Measurements from ENCODE around the gene ALS2CL. TPM values are rescaled to one million over a fixed set of nuclear protein-coding genes. Genes with fewer than 3 reads are reported as not detected.

The ALS2CL gene
- total RNA-seq, 4 donors from 2014 or later: 4.8 to 10.4 (median 9.6) TPM

- no peak overlapping the region for H3K27ac ChIP-seq
- TF ChIP-seq POLR2AphosphoS5 (IDR thresholded peaks at IDR 0.05) (no peak), EP300 (IDR thresholded peaks at IDR 0.05) (no peak), POLR2A (IDR thresholded peaks at IDR 0.05) (no peak)
- TF ChIP-seq, protein P1, sequence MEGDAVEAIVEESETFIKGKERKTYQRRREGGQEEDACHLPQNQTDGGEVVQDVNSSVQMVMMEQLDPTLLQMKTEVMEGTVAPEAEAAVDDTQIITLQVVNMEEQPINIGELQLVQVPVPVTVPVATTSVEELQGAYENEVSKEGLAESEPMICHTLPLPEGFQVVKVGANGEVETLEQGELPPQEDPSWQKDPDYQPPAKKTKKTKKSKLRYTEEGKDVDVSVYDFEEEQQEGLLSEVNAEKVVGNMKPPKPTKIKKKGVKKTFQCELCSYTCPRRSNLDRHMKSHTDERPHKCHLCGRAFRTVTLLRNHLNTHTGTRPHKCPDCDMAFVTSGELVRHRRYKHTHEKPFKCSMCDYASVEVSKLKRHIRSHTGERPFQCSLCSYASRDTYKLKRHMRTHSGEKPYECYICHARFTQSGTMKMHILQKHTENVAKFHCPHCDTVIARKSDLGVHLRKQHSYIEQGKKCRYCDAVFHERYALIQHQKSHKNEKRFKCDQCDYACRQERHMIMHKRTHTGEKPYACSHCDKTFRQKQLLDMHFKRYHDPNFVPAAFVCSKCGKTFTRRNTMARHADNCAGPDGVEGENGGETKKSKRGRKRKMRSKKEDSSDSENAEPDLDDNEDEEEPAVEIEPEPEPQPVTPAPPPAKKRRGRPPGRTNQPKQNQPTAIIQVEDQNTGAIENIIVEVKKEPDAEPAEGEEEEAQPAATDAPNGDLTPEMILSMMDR (IDR thresholded peaks at IDR 0.05): no peak
- H3K4me3 ChIP-seq: no peak overlapping the region
- H3K9me3 ChIP-seq: no peaks in the 10 kb centered on the region
- no peaks in the 10 kb centered on the region for H3K36me3 ChIP-seq
- 81% methylated on average over 11 of the region's 19 CpGs; no CpG with 5 or more reads in 1 of the 2 donors for WGBS, 2 donors (ENCODE audit: low coverage in 1 of 2)
- ATAC-seq: no peak
- no peaks in the 10 kb centered on the region for H3K4me1 ChIP-seq
- H3K27me3 ChIP-seq: peaks cover 37% of the 10 kb centered on the region
These were observed 23.3 kb upstream of the ALS2CL start for GRCh38 chr3:46716461-46717441.

DNA sequence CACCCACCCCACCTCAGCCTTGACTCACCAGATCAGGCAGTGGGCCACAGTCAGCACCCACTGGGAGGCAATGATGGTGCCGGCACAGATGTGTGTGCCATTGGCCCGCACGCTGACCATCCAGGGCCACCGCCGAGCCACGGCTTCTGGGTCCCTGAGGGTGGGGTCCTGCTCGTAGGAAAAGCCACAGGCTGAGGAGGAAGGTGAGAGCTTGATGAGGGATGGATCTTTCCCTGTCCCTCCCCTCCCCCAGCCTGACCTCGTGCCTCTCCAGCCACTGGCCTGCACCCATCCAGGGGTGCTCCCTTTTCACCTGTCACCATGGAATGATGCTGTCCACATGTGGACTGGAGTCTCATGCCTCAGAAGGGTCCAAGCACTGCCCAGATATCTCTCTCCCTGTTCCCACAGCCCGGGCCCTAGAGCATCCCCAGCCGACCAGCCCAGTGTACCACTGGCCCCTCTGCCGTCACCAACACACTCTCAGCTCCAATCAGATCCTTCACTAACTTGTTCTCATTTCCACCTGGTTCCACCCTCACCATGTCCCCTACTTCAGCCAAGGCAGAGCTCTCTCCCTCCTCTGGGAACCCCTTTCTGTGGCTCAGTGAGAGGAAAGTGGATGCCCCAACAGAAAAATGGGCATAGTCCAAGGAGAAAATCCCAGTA lies 22.2 kb upstream of the ALS2CL start:
- no peaks in the 10 kb centered on the region for H3K36me3 ChIP-seq
- H3K27me3 ChIP-seq: peaks cover 33% of the 10 kb centered on the region
- H3K27ac ChIP-seq: no peak overlapping the region
- no peak overlapping the region for H3K4me3 ChIP-seq
- TF ChIP-seq, protein P1 (IDR thresholded peaks at IDR 0.05): no peak
- TF ChIP-seq POLR2AphosphoS5 (IDR thresholded peaks at IDR 0.05) (no peak), EP300 (IDR thresholded peaks at IDR 0.05) (no peak), POLR2A (IDR thresholded peaks at IDR 0.05) (no peak)
- no peaks in the 10 kb centered on the region for H3K9me3 ChIP-seq
- H3K4me1 ChIP-seq: no peaks in the 10 kb centered on the region
- ATAC-seq: no peak
- WGBS, 2 donors (ENCODE audit: low coverage in 1 of 2): 100% methylated on average over 3 of the region's 11 CpGs; no CpG with 5 or more reads in 1 of the 2 donors

DNA sequence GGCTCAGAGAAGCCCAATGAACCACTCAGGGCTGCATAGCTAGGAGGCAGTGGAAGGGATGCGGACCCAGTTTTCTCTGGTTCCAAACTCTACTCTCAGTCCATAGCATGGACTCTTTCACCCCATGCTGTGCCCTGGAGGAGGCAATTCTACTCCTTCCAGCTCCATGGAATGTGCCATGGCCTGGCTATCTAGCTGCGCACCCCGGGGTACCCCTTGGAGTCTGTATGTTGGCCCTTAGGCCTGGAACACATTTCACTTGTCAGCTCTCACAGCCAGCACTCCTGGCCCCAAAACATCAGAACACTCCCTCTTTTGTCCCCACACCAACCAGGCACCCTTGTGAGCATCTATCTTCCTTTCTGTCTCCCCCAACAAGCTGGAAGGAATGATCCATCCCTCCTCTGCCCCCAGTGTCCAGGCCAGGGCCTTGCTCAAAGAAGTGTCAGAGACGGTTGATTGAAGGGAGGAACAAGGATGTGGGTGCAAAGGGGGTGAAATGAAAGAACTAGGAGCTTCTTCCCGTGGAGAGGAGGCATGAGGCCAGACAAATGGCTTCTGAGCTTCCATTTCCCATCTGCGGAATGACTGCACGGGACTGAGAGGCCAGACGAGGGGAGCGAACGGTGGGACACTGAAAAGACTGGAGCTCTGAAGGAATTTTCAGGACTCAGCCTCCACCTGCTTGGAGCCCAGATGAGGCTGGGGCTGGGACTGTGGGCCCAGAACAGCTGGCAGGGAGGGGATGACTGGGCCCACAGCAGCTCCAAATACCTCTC lies 21.4 kb upstream of the ALS2CL start:
- H3K36me3 ChIP-seq: no peaks in the 10 kb centered on the region
- no peak overlapping the region for H3K27ac ChIP-seq
- H3K27me3 ChIP-seq: peaks cover 33% of the 10 kb centered on the region
- no peaks in the 10 kb centered on the region for H3K9me3 ChIP-seq
- no peaks in the 10 kb centered on the region for H3K4me1 ChIP-seq
- no peak for ATAC-seq
- 91 to 100% methylated on average over 3 to 8 of the region's 10 CpGs for WGBS, 2 donors (ENCODE audit: low coverage in 1 of 2)
- no peak for TF ChIP-seq EP300 (IDR thresholded peaks at IDR 0.05)
- TF ChIP-seq POLR2AphosphoS5 (IDR thresholded peaks at IDR 0.05): no peak
- TF ChIP-seq POLR2A (IDR thresholded peaks at IDR 0.05): no peak
- no peak overlapping the region for H3K4me3 ChIP-seq

DNA sequence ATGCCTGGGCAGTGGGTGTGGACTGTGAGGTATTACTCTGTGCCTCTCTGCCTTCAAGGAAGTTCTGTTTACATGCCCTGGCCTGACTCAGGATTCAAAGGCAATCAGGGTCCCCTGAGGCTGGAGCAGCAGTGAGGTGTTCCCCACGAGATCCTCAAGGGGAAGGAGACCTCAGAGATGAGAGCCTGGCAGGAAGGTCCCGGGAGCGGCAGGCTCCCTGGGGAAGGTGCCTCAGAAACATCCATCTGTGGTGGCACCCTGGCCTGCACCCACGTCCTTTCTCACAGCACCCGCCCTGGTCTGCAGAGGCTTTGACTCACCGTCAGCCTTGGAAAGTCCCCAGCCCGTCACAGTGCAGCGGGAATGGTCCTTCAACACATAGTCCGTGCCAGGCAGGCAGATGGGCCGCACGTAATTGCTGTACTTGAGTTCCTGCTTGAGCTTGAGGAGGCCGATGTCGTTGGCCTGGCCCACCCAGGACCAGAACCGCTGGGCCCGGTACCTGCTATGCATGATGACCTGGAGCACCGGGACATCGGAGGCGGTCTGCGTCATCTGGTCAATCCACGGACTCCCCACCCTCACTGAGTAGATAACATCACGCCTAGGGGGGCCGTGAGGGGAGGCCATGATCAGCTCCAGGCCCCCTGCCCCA lies 20.5 kb upstream of the ALS2CL start:
- H3K9me3 ChIP-seq: no peaks in the 10 kb centered on the region
- no peak for ATAC-seq

More for the DNA sequence above, 20.5 kb upstream of the ALS2CL start:
- H3K27me3 ChIP-seq: peaks cover 29% of the 10 kb centered on the region
- no peaks in the 10 kb centered on the region for H3K36me3 ChIP-seq
- 80% methylated on average over 1 of the region's 22 CpGs; no CpG with 5 or more reads in 1 of the 2 donors for WGBS, 2 donors (ENCODE audit: low coverage in 1 of 2)
- TF ChIP-seq, protein P1 (IDR thresholded peaks at IDR 0.05): no peak
- TF ChIP-seq EP300 (IDR thresholded peaks at IDR 0.05) (no peak), POLR2AphosphoS5 (IDR thresholded peaks at IDR 0.05) (no peak), POLR2A (IDR thresholded peaks at IDR 0.05) (no peak)
- H3K4me3 ChIP-seq: no peak overlapping the region
- H3K27ac ChIP-seq: no peak overlapping the region
- no peaks in the 10 kb centered on the region for H3K4me1 ChIP-seq

Data from gastroesophageal sphincter (tissue), 4 donors.